WTC11 (cell line): Measurements from ENCODE around the gene UNC93B1.
"Not testable (repeated sequence)": the region's sequence is repeated elsewhere in the genome, so short reads cannot be mapped to it uniquely, and the experiment has no call there.

ENCODE experiments used
- GABPB1 ChIP-seq: sonication (generic); formaldehyde crosslinking; IDR thresholded peaks from 2 replicates; pipeline ENCODE4 v1.8.1; 2023; ENCODE audit warnings: mild to moderate bottlenecking, missing genetic modification reagents
- MYBL2 ChIP-seq: sonication (generic); formaldehyde crosslinking; IDR thresholded peaks from 2 replicates; pipeline ENCODE4 v1.8.1; 2023; ENCODE audit warnings: mild to moderate bottlenecking, moderate library complexity, missing genetic modification reagents
- TF ChIP-seq, protein P1 (sequence below): sonication (generic); formaldehyde crosslinking; IDR thresholded peaks from 2 replicates; pipeline ENCODE4 v1.8.1; 2022; ENCODE audit warnings: low read depth, mild to moderate bottlenecking, moderate library complexity, missing genetic modification reagents, borderline replicate concordance

DNA sequence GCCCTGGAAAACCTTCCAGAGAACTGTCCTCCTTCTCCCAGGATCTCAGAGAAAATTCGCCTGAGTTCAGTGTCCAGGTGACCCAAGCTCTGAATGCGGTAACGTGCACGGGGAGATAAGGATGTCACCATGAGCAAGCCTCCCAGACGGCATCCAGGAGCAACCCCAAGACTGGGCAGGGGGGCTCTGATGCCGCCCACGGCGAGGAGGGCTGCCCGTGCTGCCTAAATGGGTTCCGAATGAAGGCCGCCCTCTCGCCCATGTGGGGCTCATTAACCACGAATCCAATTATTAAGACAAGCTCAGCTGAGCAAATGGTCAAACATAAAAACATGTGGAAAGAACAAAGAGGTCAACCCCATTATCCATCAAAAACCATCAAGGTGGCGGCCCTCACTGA is 49.6 kb downstream of the UNC93B1 start:
- not testable (repeated sequence) for TF ChIP-seq GABPB1, MYBL2 (CRISPR knock-in tag)
- TF ChIP-seq, protein P1, sequence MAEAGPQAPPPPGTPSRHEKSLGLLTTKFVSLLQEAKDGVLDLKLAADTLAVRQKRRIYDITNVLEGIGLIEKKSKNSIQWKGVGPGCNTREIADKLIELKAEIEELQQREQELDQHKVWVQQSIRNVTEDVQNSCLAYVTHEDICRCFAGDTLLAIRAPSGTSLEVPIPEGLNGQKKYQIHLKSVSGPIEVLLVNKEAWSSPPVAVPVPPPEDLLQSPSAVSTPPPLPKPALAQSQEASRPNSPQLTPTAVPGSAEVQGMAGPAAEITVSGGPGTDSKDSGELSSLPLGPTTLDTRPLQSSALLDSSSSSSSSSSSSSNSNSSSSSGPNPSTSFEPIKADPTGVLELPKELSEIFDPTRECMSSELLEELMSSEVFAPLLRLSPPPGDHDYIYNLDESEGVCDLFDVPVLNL: not testable (repeated sequence)
